HG02870 (cell line): ENCODE data around the gene SNX18.

Experiments used
- ATAC-seq: cut with Tn5 transposase; IDR thresholded peaks from one replicate; pipeline ENCODE4 v1.9.1; 2021; ENCODE audit warnings: mild to moderate bottlenecking, moderate library complexity; ENCODE audit not compliant: unreplicated experiment

SNX18 gene

DNA sequence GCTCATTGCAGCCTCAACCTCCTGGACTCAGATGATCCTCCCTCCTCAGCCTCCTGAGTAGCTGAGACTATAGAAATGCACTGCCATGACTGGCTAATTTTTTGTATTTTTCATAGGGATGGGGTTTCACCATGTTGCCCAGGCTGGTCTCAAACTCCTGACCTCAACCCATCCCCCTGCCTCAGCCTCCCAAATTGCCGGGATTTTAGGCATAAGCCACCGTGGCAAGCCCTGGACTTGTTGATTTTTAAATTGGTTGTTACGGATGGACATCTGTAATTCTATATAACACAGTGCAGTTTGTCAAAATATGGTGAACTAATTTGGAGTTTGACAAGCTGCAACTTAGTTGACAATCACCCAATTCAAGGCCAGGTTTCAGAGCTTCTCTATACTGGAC is 22.7 kb downstream of the SNX18 start:
- ATAC-seq: no peak

- no peak for ATAC-seq
Observed at GRCh38 chr5:54541823-54542783, 24.5 kb downstream of the SNX18 start.

DNA sequence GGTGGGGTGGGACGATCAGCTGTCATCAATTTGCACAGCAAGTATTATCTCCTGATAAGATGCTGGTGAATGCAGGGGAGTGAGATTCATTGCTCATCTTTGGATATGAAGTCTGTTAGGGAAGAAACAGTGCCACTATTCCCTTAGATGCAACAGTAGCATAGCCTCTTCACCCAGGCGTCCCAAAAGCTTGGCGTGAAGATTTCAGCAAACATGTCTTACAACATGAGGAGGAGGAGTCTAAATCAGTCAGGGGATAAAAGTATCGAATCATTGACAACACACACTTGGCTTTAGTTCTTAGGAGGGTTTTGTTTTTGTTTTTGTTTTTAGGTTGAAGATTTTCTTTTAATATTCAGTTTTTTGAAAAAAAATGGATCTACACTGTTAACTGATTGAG is 26.5 kb downstream of the SNX18 start:
- ATAC-seq: no peak

GRCh38 chr5:54545796-54546195 is 28.2 kb downstream of the SNX18 start:
- no peak for ATAC-seq

DNA sequence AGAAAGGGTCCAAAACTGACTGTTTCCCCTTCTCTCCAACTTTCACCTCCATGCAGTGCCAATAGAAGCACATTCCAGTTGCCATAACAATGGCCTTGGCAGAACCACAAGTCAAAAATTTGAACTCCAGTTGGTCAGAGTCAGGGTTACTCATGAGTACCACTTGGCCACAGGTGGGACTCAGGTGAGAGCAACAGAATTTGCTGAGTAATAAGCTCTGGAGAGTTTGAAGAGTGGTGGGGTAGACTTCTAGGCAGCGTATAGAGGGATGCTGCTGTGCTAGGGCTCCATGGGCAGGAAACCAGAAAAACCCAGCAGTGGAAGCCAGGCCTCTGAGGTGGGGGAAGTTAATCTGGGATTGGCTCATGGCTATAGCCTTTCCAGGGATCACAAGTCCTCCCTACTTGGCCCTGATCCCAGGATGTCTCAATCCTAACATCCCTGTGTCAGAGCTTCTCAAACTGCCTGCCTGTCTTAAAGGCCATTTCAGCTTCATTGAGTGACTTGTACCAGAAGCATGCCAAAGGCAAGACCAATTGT is 30.2 kb downstream of the SNX18 start:
- no peak for ATAC-seq

GRCh38 chr5:54548565-54548964 is 31.0 kb downstream of the SNX18 start:
- no peak for ATAC-seq

DNA sequence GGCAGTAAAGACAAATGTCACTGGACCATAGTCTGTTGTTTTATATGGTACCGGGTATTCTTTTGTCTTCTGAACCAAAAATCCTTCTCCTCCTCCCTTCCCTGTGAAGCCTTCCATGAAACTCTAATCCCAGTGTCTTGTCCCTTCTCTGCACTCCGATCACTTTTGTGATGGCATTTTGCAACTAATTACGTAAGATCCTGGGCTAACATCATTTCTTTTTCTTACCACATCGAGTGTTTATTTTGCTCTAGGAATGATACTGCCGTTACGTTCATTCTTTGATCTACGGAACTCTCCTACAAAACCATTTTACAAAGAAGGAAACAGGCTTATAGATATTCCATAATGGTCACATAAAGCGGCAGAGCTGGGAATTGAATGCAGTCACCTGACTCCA is 33.7 kb downstream of the SNX18 start:
- ATAC-seq: no peak

DNA sequence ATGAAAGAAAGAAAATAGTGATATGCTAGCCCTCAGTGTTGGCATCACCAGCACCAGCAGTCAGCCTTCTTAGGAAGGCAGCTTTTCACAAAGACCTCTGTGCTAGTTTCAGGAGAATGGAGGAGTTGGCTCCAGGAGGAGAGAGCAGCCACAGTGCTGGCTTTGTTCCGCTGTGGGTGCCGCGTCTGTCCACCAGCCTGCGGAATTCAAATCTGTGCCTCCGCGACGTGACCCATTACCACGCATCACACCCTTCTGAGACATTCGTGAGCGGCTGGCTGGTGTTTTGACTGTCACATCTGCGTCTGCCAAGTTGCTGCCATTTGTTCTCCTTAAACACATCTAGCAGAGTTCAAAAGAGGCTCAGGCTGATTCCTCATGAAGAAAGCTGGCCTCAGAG is 34.4 kb downstream of the SNX18 start:
- no peak for ATAC-seq

DNA sequence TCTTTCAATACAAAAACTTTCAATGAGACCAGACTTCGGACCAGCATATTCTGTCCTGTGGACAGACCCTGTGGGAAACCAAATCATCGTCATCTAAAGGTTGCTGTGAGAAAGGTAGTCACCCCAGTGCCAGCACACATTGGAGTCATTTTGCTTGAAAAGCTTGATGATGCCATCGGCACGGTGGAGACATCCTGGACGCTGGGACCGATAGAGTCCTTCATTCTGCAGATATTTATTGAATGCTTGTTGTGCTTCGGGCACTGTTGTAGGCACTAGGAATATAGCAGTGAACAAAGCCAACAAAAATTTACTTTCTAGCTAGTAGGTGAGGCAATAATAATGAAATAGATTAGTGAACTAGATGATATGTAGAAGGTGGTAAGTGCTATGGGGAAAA is 34.9 kb downstream of the SNX18 start:
- no peak for ATAC-seq

GRCh38 chr5:54553659-54554207 is 36.2 kb downstream of the SNX18 start:
- ATAC-seq: no peak

DNA sequence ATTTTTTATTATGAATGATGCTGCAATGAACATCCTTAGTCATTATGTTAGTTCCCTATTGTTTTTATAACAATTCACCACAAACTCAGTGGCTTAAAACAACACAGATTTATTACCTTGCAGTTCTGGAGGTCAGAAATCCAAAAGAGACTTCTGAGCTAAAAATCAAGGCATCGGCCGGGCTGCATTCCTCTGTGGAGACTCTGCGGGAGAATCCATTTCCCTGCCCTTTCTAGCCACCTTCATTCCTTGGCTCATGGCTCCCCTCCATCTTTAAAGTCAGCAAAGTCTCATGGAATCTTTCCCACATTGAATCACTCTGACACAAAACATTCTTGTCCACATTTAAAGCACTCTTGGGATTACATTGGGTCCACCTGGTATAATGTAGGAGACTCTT is 38.6 kb downstream of the SNX18 start:
- no peak for ATAC-seq

DNA sequence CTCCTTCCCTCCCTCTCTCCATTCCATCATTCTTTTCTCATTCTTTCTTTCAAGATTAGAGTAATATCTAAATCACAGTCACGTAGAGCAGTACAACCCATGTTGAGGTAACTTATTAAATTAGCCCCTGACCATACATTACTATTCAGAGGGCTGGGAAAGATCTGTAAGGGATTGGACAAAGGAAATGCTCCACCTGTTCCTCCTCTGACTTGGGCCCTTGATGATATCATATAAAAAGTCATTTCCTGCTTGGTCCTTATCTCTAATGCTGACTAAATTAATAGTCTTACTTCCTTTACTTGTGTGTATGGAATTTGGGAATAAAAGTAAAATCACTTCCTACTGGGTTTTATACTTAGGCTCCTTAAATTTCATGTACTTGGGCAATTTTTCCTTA is 40.8 kb downstream of the SNX18 start:
- ATAC-seq: no peak

DNA sequence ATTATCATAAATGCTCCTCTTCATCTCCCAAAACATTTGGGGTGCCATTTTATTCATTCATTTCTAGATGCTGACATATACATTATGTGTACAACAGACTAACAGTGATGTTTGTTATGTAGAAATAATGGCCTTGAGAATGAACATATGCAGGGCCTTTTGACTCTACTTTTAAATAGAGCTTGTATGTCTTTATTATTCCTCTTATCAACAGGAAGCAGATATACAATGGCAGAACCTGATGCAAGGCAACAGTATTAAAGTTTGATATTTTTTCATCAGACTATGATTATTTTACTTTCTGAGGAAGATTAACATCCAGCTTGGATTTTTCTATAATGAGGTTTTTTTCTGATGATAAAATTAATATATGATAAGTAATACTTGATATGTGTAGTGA is 44.1 kb downstream of the SNX18 start:
- ATAC-seq: no peak

GRCh38 chr5:54563083-54563761 is 45.7 kb downstream of the SNX18 start:
- ATAC-seq: no peak

DNA sequence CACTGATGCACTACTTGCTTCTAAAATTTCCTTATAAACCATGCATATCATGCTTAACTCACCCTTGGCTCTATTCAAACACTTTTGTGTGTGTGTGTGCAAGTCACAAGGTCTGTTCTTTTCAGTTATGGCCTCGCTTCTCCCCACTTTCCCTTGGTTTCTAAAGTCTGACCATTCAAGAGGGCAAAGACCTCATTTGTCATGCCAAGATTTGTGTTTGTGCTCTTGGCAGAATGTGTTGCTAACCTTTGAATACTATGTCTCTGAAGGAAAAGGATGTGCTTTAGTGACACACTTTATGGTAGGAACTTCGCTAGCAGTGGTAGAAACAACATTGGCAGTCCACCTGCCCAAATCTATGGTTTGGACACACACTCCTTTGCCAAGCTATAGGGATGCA is 50.4 kb downstream of the SNX18 start:
- ATAC-seq: no peak

- no peak for ATAC-seq
Observed at GRCh38 chr5:54570916-54571315, 53.4 kb downstream of the SNX18 start.

DNA sequence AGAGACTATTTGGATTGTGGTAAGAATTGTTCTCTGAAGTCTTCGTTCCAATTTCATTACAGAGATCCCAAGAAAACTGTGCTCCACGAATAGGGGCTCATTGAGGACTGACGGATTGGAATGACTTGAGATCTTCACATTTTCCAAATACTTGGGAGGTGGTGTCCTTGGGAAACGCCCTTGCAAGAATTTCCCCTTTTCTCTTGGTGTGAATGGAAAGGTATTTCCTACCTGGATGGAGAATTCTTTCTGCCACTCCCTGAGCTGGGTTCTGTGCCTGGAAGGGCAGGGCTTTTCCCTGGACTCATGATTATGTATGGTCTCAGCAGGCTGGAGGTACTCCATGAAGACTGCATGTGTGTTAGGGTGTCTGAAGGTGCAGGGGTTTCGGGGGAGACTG is 53.9 kb downstream of the SNX18 start:
- no peak for ATAC-seq

- ATAC-seq: no peak
Observed at GRCh38 chr5:54573812-54574489, 56.4 kb downstream of the SNX18 start.

DNA sequence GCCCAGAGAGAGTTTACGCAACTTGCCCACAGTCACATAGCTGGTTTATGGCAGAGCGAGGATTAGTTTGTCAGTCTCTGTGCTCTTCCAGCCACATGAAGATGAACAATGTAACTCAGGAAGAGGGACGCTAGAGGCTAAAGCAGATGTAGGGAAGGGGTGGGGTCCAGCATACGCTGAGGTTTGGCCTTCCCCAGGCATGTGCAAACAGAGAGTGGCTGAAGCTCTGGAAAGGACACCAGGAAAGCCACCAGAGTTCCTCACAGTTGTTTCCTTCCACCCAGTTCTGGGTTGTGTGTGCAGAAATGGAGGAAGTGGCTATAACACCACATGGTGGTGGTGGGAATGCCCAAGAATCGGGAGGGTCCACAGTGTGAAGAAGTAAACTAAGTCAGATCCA is 60.0 kb downstream of the SNX18 start:
- no peak for ATAC-seq

GRCh38 chr5:54577937-54578653 is 60.5 kb downstream of the SNX18 start:
- ATAC-seq: no peak
